Mononuclear cell (primary cell): ENCODE data around the gene SRBD1. TPM values are rescaled to one million over a fixed set of nuclear protein-coding genes. Genes with fewer than 3 reads are reported as not detected.

Experiments used
- H3K27me3 ChIP-seq: 2 replicates; pipeline ENCODE4 v1.6.0; 2011; ENCODE audit warnings: low read length, control low read depth; ENCODE audit not compliant: insufficient read depth
- H3K4me1 ChIP-seq: 2 replicates; pipeline ENCODE4 v1.5.1; 2011; ENCODE audit warnings: mild to moderate bottlenecking, low read length, control low read depth; ENCODE audit not compliant: insufficient read depth
- H3K4me3 ChIP-seq: 2 replicates; pipeline ENCODE4 v1.5.1; 2011; ENCODE audit warnings: mild to moderate bottlenecking, low read length, moderate library complexity
- H3K9me3 ChIP-seq: 2 replicates; pipeline ENCODE4 v1.5.1; 2011; ENCODE audit warnings: low read depth, mild to moderate bottlenecking, control low read depth, low read length
- total RNA-seq: library from RNA; depleted of rRNA; stranded (reverse); fragments of >200 nt; gene quantifications from one replicate; pipeline ENCODE4 v1.2.3, GENCODE V29; 2012

SRBD1 gene
- total RNA-seq, 1 donor, result 49.6 TPM

DNA sequence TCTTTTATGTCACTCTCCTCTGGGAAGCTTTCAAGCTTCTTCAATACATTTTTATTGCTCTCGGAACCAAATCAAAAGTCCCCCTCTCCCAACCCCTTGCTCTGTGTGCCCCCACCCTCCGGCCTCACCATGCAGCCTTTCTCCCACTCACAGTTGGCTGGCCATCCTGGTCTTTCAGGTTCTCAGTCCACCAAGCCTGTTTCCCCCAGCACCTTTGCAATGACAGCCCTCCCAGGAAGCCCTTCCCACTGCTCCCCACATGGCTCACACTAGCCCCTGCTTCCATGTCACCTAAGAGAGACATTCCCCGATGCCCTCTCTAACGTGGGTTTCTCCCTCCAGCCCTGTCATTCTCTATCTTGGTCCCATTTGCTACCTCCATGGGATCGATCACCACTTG is 266.6 kb downstream of the SRBD1 start:
- Histone ChIP-seq H3K9me3 (no peaks in the 10 kb centered on the region), H3K27me3 (no peaks in the 10 kb centered on the region), H3K4me1 (no peaks in the 10 kb centered on the region), H3K4me3 (no peak overlapping the region)

- Histone ChIP-seq H3K4me3 (no peak overlapping the region), H3K9me3 (no peaks in the 10 kb centered on the region), H3K4me1 (no peaks in the 10 kb centered on the region), H3K27me3 (no peaks in the 10 kb centered on the region)
Measured at GRCh38 chr2:45344071-45344470, 267.0 kb downstream of the SRBD1 start.

GRCh38 chr2:45343251-45344017 is 267.6 kb downstream of the SRBD1 start:
- Histone ChIP-seq H3K4me1 (no peaks in the 10 kb centered on the region), H3K4me3 (no peak overlapping the region), H3K27me3 (no peaks in the 10 kb centered on the region), H3K9me3 (no peaks in the 10 kb centered on the region)

DNA sequence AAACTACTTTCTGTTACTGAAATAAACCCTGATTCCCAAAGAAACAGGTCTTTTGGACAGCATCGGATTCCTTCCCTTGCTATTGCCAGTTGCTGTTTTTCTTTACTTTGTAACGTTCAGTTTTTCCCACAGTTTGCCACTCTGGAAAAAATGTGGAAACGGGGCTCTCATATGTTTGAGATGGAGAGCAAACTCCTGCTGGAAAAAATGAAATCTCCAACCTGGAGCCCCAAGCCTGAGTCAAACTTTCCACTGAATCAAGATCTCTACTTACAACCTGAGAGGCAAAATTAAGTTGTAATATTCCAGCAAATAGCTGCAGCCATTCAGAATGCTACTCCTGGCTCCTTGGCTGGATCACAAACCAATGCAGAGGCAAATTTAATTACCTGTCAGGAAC is 270.7 kb downstream of the SRBD1 start:
- Histone ChIP-seq H3K27me3 (no peaks in the 10 kb centered on the region), H3K4me1 (no peaks in the 10 kb centered on the region), H3K4me3 (no peak overlapping the region)

GRCh38 chr2:45339253-45339652 is 271.8 kb downstream of the SRBD1 start:
- H3K27me3 ChIP-seq, result no peaks in the 10 kb centered on the region
- no peaks in the 10 kb centered on the region for H3K4me1 ChIP-seq
- H3K9me3 ChIP-seq, result no peaks in the 10 kb centered on the region
- no peak overlapping the region for H3K4me3 ChIP-seq

More for the DNA sequence above, 270.7 kb downstream of the SRBD1 start:
- H3K9me3 ChIP-seq, result no peaks in the 10 kb centered on the region

Other genes starting within 250 kb of the SRBD1 start
- 13.6 TPM for gene PRKCE, start 40.4 kb upstream of the SRBD1 start, total RNA-seq